ENCODE results near the gene TASL. TPM values are rescaled to one million over a fixed set of nuclear protein-coding genes. Genes with fewer than 3 reads are reported as not detected.

The TASL gene
- total RNA-seq, 5 donors from 2014 or later (not counting 1 experiment from before 2014, with no cell fraction given) = 0.44 to 2.5 (median 1.8) TPM

- Mint-ChIP-seq H3K9me3 (no peaks in the 10 kb centered on the region), H3K27ac (no peak overlapping the region), H3K27me3 (no peaks in the 10 kb centered on the region), H3K4me3 (no peak overlapping the region), H3K36me3 (no peaks in the 10 kb centered on the region), H3K4me1 (peaks cover 0 to 4% (median 2%) of the 10 kb centered on the region in 3 donors)
- ChIA-PET CTCF (no interaction called here), POLR2A (no interaction called here)
- H3K27me3 ChIP-seq (replicated peaks in 1 of 2; ENCODE audit: control insufficient read depth in 2 of 2, extremely low read depth in 1 of 2, insufficient read depth in 2 of 2, low read length in 1 of 2) = no peaks in the 10 kb centered on the region
- H3K4me1 ChIP-seq (ENCODE audit: control insufficient read depth in 1 of 2, extremely low read depth in 1 of 2, insufficient read depth in 2 of 2, low read length in 2 of 2) = peaks cover 0 to 4% of the 10 kb centered on the region in 2 experiments
- H3K4me3 ChIP-seq (ENCODE audit: control insufficient read depth in 1 of 2, extremely low read depth in 1 of 2, low read length in 1 of 2) = no peak overlapping the region
- H3K36me3 ChIP-seq (ENCODE audit: control insufficient read depth in 2 of 2, extremely low read depth in 1 of 2, insufficient read depth in 1 of 2, low read length in 1 of 2) = no peaks in the 10 kb centered on the region
- no peak overlapping the region for H3K27ac ChIP-seq (ENCODE audit: low read length)
- H3K9me3 ChIP-seq = no peaks in the 10 kb centered on the region
- DNase-seq = no peak
- WGBS (ENCODE audit: insufficient coverage) = no CpG with 5 or more reads among the region's 6 CpGs
- ATAC-seq (replicated peaks in 1 of 4) = no peak
These were observed 5.1 kb upstream of the TASL start for GRCh38 chrX:30582664-30583063.

GRCh38 chrX:30580641-30581040 lies 3.1 kb upstream of the TASL start:
- DNase-seq = no peak
- no peaks in the 10 kb centered on the region for H3K27me3 ChIP-seq (replicated peaks in 1 of 2; ENCODE audit: control insufficient read depth in 2 of 2, extremely low read depth in 1 of 2, insufficient read depth in 2 of 2, low read length in 1 of 2)
- no peaks in the 10 kb centered on the region for H3K36me3 Mint-ChIP-seq
- H3K9me3 Mint-ChIP-seq = no peaks in the 10 kb centered on the region
- POLR2A ChIA-PET = no interaction called here
- H3K27ac ChIP-seq (ENCODE audit: low read length) = no peak overlapping the region
- no peak overlapping the region for H3K4me3 ChIP-seq (ENCODE audit: control insufficient read depth in 1 of 2, extremely low read depth in 1 of 2, low read length in 1 of 2)
- no peaks in the 10 kb centered on the region for H3K36me3 ChIP-seq (ENCODE audit: control insufficient read depth in 2 of 2, extremely low read depth in 1 of 2, insufficient read depth in 1 of 2, low read length in 1 of 2)
- ATAC-seq (replicated peaks in 1 of 4) = no peak
- no peaks in the 10 kb centered on the region for H3K27me3 Mint-ChIP-seq
- CTCF ChIA-PET = no interaction called here
- peaks cover 4% of the 10 kb centered on the region in 2 experiments for H3K4me1 ChIP-seq (ENCODE audit: control insufficient read depth in 1 of 2, extremely low read depth in 1 of 2, insufficient read depth in 2 of 2, low read length in 2 of 2)
- no peak overlapping the region for H3K4me3 Mint-ChIP-seq
- H3K27ac Mint-ChIP-seq = no peak overlapping the region
- no CpG with 5 or more reads among the region's 2 CpGs for WGBS (ENCODE audit: insufficient coverage)
- no peaks in the 10 kb centered on the region for H3K9me3 ChIP-seq
- peaks cover 4 to 17% (median 10%) of the 10 kb centered on the region in 3 donors for H3K4me1 Mint-ChIP-seq

- Histone ChIP-seq H3K36me3 (ENCODE audit: control insufficient read depth in 2 of 2, extremely low read depth in 1 of 2, insufficient read depth in 1 of 2, low read length in 1 of 2) (no peaks in the 10 kb centered on the region), H3K9me3 (no peaks in the 10 kb centered on the region), H3K27me3 (replicated peaks in 1 of 2; ENCODE audit: control insufficient read depth in 2 of 2, extremely low read depth in 1 of 2, insufficient read depth in 2 of 2, low read length in 1 of 2) (no peaks in the 10 kb centered on the region), H3K27ac (ENCODE audit: low read length) (peak overlapping the region; percentile 66), H3K4me3 (ENCODE audit: control insufficient read depth in 1 of 2, extremely low read depth in 1 of 2, low read length in 1 of 2) (peak overlapping the region in 1 of 2 donors; percentile 46), H3K4me1 (ENCODE audit: control insufficient read depth in 1 of 2, extremely low read depth in 1 of 2, insufficient read depth in 2 of 2, low read length in 2 of 2) (peaks cover 4% of the 10 kb centered on the region in 2 experiments)
- ATAC-seq (replicated peaks in 1 of 4) (peak; percentile 7 to 44 (median 28)), DNase-seq (peak in 1 of 35 experiments; percentile 5)
- 10% methylated on average over 2 of the region's 8 CpGs for WGBS (ENCODE audit: insufficient coverage)
- Mint-ChIP-seq H3K4me1 (peaks cover 11 to 32% (median 12%) of the 10 kb centered on the region in 3 donors), H3K9me3 (no peaks in the 10 kb centered on the region), H3K27ac (peak overlapping the region; percentile 91 to 95), H3K4me3 (peak overlapping the region; percentile 76 to 90 (median 82)), H3K27me3 (no peaks in the 10 kb centered on the region), H3K36me3 (peaks cover 5% of the 10 kb centered on the region)
- CTCF ChIA-PET = interaction anchor here in 1 of 2 donors (1.5 kb wide), 1 partner anchor 17 kb away, joined by 6 read pairs; no protein-coding TSS in a partner anchor
- POLR2A ChIA-PET = no interaction called here
These were observed 685 bp downstream of the TASL start for GRCh38 chrX:30576881-30577280.

- POLR2A ChIA-PET = no interaction called here
- no peak for ATAC-seq (replicated peaks in 1 of 4)
- H3K27ac ChIP-seq (ENCODE audit: low read length) = no peak overlapping the region
- no peak overlapping the region for H3K4me3 ChIP-seq (ENCODE audit: control insufficient read depth in 1 of 2, extremely low read depth in 1 of 2, low read length in 1 of 2)
- H3K36me3 ChIP-seq (ENCODE audit: control insufficient read depth in 2 of 2, extremely low read depth in 1 of 2, insufficient read depth in 1 of 2, low read length in 1 of 2) = no peaks in the 10 kb centered on the region
- no peaks in the 10 kb centered on the region for H3K27me3 ChIP-seq (replicated peaks in 1 of 2; ENCODE audit: control insufficient read depth in 2 of 2, extremely low read depth in 1 of 2, insufficient read depth in 2 of 2, low read length in 1 of 2)
- CTCF ChIA-PET = no interaction called here
- no peaks in the 10 kb centered on the region for H3K9me3 ChIP-seq
- H3K4me1 Mint-ChIP-seq = peaks cover 11 to 40% (median 15%) of the 10 kb centered on the region in 3 donors
- H3K4me3 Mint-ChIP-seq = no peak overlapping the region
- H3K4me1 ChIP-seq (ENCODE audit: control insufficient read depth in 1 of 2, extremely low read depth in 1 of 2, insufficient read depth in 2 of 2, low read length in 2 of 2) = peaks cover 2 to 4% of the 10 kb centered on the region in 2 experiments
- WGBS (ENCODE audit: insufficient coverage) = no CpG with 5 or more reads among the region's 3 CpGs
- H3K9me3 Mint-ChIP-seq = no peaks in the 10 kb centered on the region
- no peak for DNase-seq
- no peaks in the 10 kb centered on the region for H3K27me3 Mint-ChIP-seq
- H3K36me3 Mint-ChIP-seq = peaks cover 5% of the 10 kb centered on the region
- H3K27ac Mint-ChIP-seq = no peak overlapping the region
These were observed 4.4 kb downstream of the TASL start for GRCh38 chrX:30573125-30573524.

GRCh38 chrX:30572678-30573077 lies 4.9 kb downstream of the TASL start:
- H3K27me3 Mint-ChIP-seq = no peaks in the 10 kb centered on the region
- H3K9me3 ChIP-seq = no peaks in the 10 kb centered on the region
- H3K4me1 Mint-ChIP-seq = peaks cover 11 to 41% (median 14%) of the 10 kb centered on the region in 3 donors
- H3K9me3 Mint-ChIP-seq = no peaks in the 10 kb centered on the region
- peaks cover 0 to 4% of the 10 kb centered on the region in 2 experiments for H3K4me1 ChIP-seq (ENCODE audit: control insufficient read depth in 1 of 2, extremely low read depth in 1 of 2, insufficient read depth in 2 of 2, low read length in 2 of 2)
- ATAC-seq (replicated peaks in 1 of 4) (no peak), DNase-seq (no peak)
- no peak overlapping the region for H3K4me3 ChIP-seq (ENCODE audit: control insufficient read depth in 1 of 2, extremely low read depth in 1 of 2, low read length in 1 of 2)
- no peaks in the 10 kb centered on the region for H3K36me3 ChIP-seq (ENCODE audit: control insufficient read depth in 2 of 2, extremely low read depth in 1 of 2, insufficient read depth in 1 of 2, low read length in 1 of 2)
- peaks cover 5% of the 10 kb centered on the region for H3K36me3 Mint-ChIP-seq
- no CpG with 5 or more reads among the region's 4 CpGs for WGBS (ENCODE audit: insufficient coverage)
- H3K27ac Mint-ChIP-seq = peak overlapping the region in 1 of 2 donors; percentile 57
- ChIA-PET CTCF (interaction anchor here in 1 of 2 donors (0.9 kb wide), 1 partner anchor 18 kb away, joined by 4 read pairs; no protein-coding TSS in a partner anchor), POLR2A (interaction anchor here in 1 of 2 donors (0.6 kb wide), 1 partner anchor 52 kb away, joined by 8 read pairs; no protein-coding TSS in a partner anchor)
- H3K4me3 Mint-ChIP-seq = peak overlapping the region in 1 of 3 donors; percentile 45
- no peaks in the 10 kb centered on the region for H3K27me3 ChIP-seq (replicated peaks in 1 of 2; ENCODE audit: control insufficient read depth in 2 of 2, extremely low read depth in 1 of 2, insufficient read depth in 2 of 2, low read length in 1 of 2)
- no peak overlapping the region for H3K27ac ChIP-seq (ENCODE audit: low read length)

- H3K27me3 ChIP-seq (replicated peaks in 1 of 2; ENCODE audit: control insufficient read depth in 2 of 2, extremely low read depth in 1 of 2, insufficient read depth in 2 of 2, low read length in 1 of 2) = no peaks in the 10 kb centered on the region
- DNase-seq (no peak), ATAC-seq (replicated peaks in 1 of 4) (no peak)
- no peak overlapping the region for H3K4me3 Mint-ChIP-seq
- no peak overlapping the region for H3K27ac ChIP-seq (ENCODE audit: low read length)
- H3K27ac Mint-ChIP-seq = no peak overlapping the region
- ChIA-PET CTCF (interaction anchor here (0.6 to 3.6 kb wide), 6 partner anchors 18 to 142 kb away, joined by 3 to 11 read pairs (median 4); no protein-coding TSS in a partner anchor), POLR2A (interaction anchor here in 1 of 2 donors (0.6 kb wide), 1 partner anchor 53 kb away, joined by 8 read pairs; no protein-coding TSS in a partner anchor)
- peaks cover 5% of the 10 kb centered on the region for H3K36me3 Mint-ChIP-seq
- H3K4me1 Mint-ChIP-seq = peaks cover 8 to 35% (median 11%) of the 10 kb centered on the region in 3 donors
- H3K9me3 ChIP-seq = no peaks in the 10 kb centered on the region
- no peaks in the 10 kb centered on the region for H3K27me3 Mint-ChIP-seq
- H3K4me3 ChIP-seq (ENCODE audit: control insufficient read depth in 1 of 2, extremely low read depth in 1 of 2, low read length in 1 of 2) = no peak overlapping the region
- no peaks in the 10 kb centered on the region for H3K9me3 Mint-ChIP-seq
- peaks cover 0 to 4% of the 10 kb centered on the region in 2 experiments for H3K4me1 ChIP-seq (ENCODE audit: control insufficient read depth in 1 of 2, extremely low read depth in 1 of 2, insufficient read depth in 2 of 2, low read length in 2 of 2)
- no CpG with 5 or more reads among the region's 1 CpG for WGBS (ENCODE audit: insufficient coverage)
- H3K36me3 ChIP-seq (ENCODE audit: control insufficient read depth in 2 of 2, extremely low read depth in 1 of 2, insufficient read depth in 1 of 2, low read length in 1 of 2) = no peaks in the 10 kb centered on the region
These were observed 5.6 kb downstream of the TASL start for GRCh38 chrX:30572004-30572403.

Measured in T-cell (primary cell).